ENCODE measurements around the gene SLC24A4. TPM values are rescaled to one million over a fixed set of nuclear protein-coding genes. Genes with fewer than 3 reads are reported as not detected.

SLC24A4 gene
- total and polyA plus RNA-seq, 10 donors: 0.29 to 8.9 (median 4.2) TPM

GRCh38 chr14:92397150-92397952, 74.4 kb downstream of the SLC24A4 start:
- TF ChIP-seq CTCF (IDR thresholded peaks at IDR 0.05 in 8 of 11, conservative IDR thresholded peaks at IDR 0.05 in 3 of 11) (no peak), POLR2AphosphoS5 (IDR thresholded peaks at IDR 0.05) (no peak), POLR2A (IDR thresholded peaks at IDR 0.05) (no peak)
- H3K4me1 ChIP-seq: peaks cover 0 to 61% (median 28%) of the 10 kb centered on the region in 6 donors
- WGBS, 5 donors: 52 to 65% (median 57%) methylated on average over 9 of the region's 9 CpGs
- DNase-seq: no peak
- no peak overlapping the region for H3K4me3 ChIP-seq
- no peaks in the 10 kb centered on the region for H3K27me3 ChIP-seq (replicated peaks in 1 of 7)
- intact Hi-C loops (cut with DNase I; ENCODE audit: low total_unique reads): no loop called here
- H3K36me3 ChIP-seq: no peaks in the 10 kb centered on the region
- peaks cover 0 to 1% (median 0%) of the 10 kb centered on the region in 8 donors for H3K9me3 ChIP-seq
- H3K27ac ChIP-seq: peak overlapping the region in 7 of 8 donors; percentile 9 to 89 (median 64)

GRCh38 chr14:92397953-92398564, 75.1 kb downstream of the SLC24A4 start:
- Histone ChIP-seq H3K4me1 (peaks cover 0 to 59% (median 28%) of the 10 kb centered on the region in 6 donors), H3K4me3 (no peak overlapping the region), H3K27ac (peak overlapping the region in 7 of 8 donors; percentile 9 to 89 (median 64)), H3K27me3 (replicated peaks in 1 of 7) (no peaks in the 10 kb centered on the region), H3K9me3 (peaks cover 0 to 8% (median 2%) of the 10 kb centered on the region in 8 donors), H3K36me3 (no peaks in the 10 kb centered on the region)
- intact Hi-C loops (cut with DNase I; ENCODE audit: low total_unique reads): no loop called here
- no peak for DNase-seq
- TF ChIP-seq CTCF (IDR thresholded peaks at IDR 0.05 in 8 of 11, conservative IDR thresholded peaks at IDR 0.05 in 3 of 11) (no peak), POLR2AphosphoS5 (IDR thresholded peaks at IDR 0.05) (no peak), POLR2A (IDR thresholded peaks at IDR 0.05) (no peak)
- WGBS, 5 donors: 67 to 79% (median 70%) methylated on average over 9 of the region's 9 CpGs

GRCh38 chr14:92398888-92399636, 76.1 kb downstream of the SLC24A4 start:
- H3K27me3 ChIP-seq (replicated peaks in 1 of 7): no peaks in the 10 kb centered on the region
- DNase-seq: no peak
- peaks cover 0 to 8% (median 2%) of the 10 kb centered on the region in 8 donors for H3K9me3 ChIP-seq
- TF ChIP-seq POLR2A (IDR thresholded peaks at IDR 0.05) (no peak), CTCF (IDR thresholded peaks at IDR 0.05 in 8 of 11, conservative IDR thresholded peaks at IDR 0.05 in 3 of 11) (no peak), POLR2AphosphoS5 (IDR thresholded peaks at IDR 0.05) (no peak)
- intact Hi-C loops (cut with DNase I; ENCODE audit: low total_unique reads): no loop called here
- H3K27ac ChIP-seq: peak overlapping the region in 5 of 8 donors; percentile 78 to 90 (median 86)
- WGBS, 5 donors: 82 to 89% (median 87%) methylated on average over 7 of the region's 7 CpGs
- H3K36me3 ChIP-seq: no peaks in the 10 kb centered on the region
- no peak overlapping the region for H3K4me3 ChIP-seq
- H3K4me1 ChIP-seq: peaks cover 0 to 67% (median 28%) of the 10 kb centered on the region in 6 donors

Data from spleen (tissue), 11 donors.